Small intestine (tissue), 7 donors: Measurements from ENCODE around the gene SUCLG2. TPM values are rescaled to one million over a fixed set of nuclear protein-coding genes. Genes with fewer than 3 reads are reported as not detected.

Experiments
- DNase-seq, 2 donors: peaks; one replicate each; pipeline versions ENCODE4 v3.0.0 to v3.0.0-alpha.2; 2013
- FAIRE-seq: peaks from 2 replicates; lab custom pipeline; 2012; peaks lifted over from hg19 to GRCh38; lab: Jason Lieb, UNC
- H3K27ac ChIP-seq, 3 donors: one replicate each; pipeline ENCODE4 v1.5.1; 2013; ENCODE audit warnings: low read length in 2 of 3, mild to moderate bottlenecking in 2 of 3, control low read depth in 1 of 3, inconsistent platforms in 1 of 3, low read depth in 1 of 3, moderate library complexity in 1 of 3
- H3K27me3 ChIP-seq, 3 donors: one replicate each; pipeline ENCODE4 v1.6.1; 2013; ENCODE audit warnings: low read length in 3 of 3, inconsistent platforms in 1 of 3; ENCODE audit not compliant: control insufficient read depth in 3 of 3, insufficient read depth in 3 of 3
- H3K36me3 ChIP-seq, 3 donors: one replicate each; pipeline ENCODE4 v1.6.1; 2013; ENCODE audit warnings: low read length in 3 of 3, inconsistent platforms in 1 of 3, low read depth in 1 of 3, mild to moderate bottlenecking in 1 of 3, moderate library complexity in 1 of 3; ENCODE audit not compliant: control insufficient read depth in 3 of 3, insufficient read depth in 2 of 3
- H3K4me1 ChIP-seq, 3 donors: one replicate each; pipeline ENCODE4 v1.6.1; 2013; ENCODE audit warnings: low read length in 2 of 3, inconsistent platforms in 1 of 3, low read depth in 1 of 3, mild to moderate bottlenecking in 1 of 3, moderate library complexity in 1 of 3; ENCODE audit not compliant: control insufficient read depth in 3 of 3, insufficient read depth in 2 of 3
- H3K4me3 ChIP-seq, 3 donors: one replicate each; pipeline ENCODE4 v1.5.1; 2013; ENCODE audit warnings: low read length in 3 of 3, control low read depth in 1 of 3, inconsistent platforms in 1 of 3, low read depth in 1 of 3, mild to moderate bottlenecking in 1 of 3, moderate library complexity in 1 of 3
- H3K9me3 ChIP-seq, 2 donors: one replicate each; pipeline ENCODE4 v1.6.1; 2013; ENCODE audit warnings: low read depth in 1 of 2, low read length in 1 of 2; ENCODE audit not compliant: control insufficient read depth in 2 of 2, insufficient read depth in 1 of 2
- WGBS, 3 donors: extraction: QIAGEN DNeasy Blood & Tissue Kit; methylation state at CpG; one replicate each; pipeline ENCODE4 v1.1.7; 2013; 5-methylcytosine and 5-hydroxymethylcytosine counted together
- polyA plus RNA-seq, 4 donors: library from polyadenylated mRNA; stranded (reverse) in 3 of 4; unstranded in 1 of 4; fragments of 200-250 nt in 3 of 4; fragments of 120-200 nt in 1 of 4; gene quantifications; one replicate each; pipeline versions ENCODE4 v1.2.1 to v1.2.3, GENCODE V29; 2013
- donor health status: healthy with polysubstance abuse.
- donor health status: control.
- donor health status: control.
- donor health status: Bipolar disorder and iron deficiency.
- donor health status: healthy.

SUCLG2 gene
- polyA plus RNA-seq, 4 donors, result 77.7 to 167 (median 125) TPM

DNA sequence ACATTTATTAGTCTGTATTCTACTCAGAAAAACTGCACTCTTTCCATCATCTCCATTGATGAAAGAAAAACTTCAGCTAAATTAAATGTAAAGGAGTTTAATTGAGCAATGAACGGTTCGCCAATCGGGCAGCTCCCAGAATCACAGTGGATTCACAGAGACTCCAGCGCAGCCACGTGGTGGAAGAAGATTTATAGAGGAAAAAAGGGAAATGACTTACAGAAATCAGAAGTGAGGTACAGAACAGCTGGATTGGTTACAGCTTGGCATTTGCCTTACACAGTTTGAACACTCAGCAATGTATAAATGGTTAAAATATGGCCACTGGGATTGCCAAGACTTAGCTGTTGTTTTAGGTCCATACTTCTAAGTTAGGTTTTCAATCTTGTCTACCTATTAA is 2.8 kb upstream of the SUCLG2 start:
- H3K36me3 ChIP-seq, result no peaks in the 10 kb centered on the region
- no peak for DNase-seq
- 90 to 99% (median 94%) methylated on average over 5 of the region's 5 CpGs for WGBS, 3 donors
- no peak for FAIRE-seq
- peaks cover 0 to 4% of the 10 kb centered on the region in 2 donors for H3K9me3 ChIP-seq
- peaks cover 0 to 8% (median 0%) of the 10 kb centered on the region in 3 donors for H3K4me1 ChIP-seq
- H3K27me3 ChIP-seq, result no peaks in the 10 kb centered on the region
- no peak overlapping the region for H3K4me3 ChIP-seq
- H3K27ac ChIP-seq, result no peak overlapping the region

DNA sequence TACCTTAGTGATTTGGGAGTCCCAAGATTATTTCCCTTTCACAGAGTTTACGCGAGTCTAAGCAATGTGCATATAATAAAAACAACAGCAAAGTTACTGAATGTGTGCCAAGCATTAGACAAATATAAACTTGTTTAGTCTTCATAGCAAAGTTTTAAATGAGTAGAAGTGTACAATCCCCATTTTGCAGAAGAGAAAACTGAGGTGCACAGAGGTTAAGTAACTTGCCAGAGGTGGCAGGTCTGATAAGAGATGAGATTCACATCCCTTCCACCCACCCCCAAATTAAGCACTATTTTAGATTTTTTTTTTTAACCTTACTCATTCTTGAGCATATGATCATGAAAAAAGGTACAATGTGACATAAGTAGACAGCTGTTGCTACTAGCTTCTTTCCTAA is 2.2 kb upstream of the SUCLG2 start:
- no peaks in the 10 kb centered on the region for H3K27me3 ChIP-seq
- peaks cover 0 to 9% (median 0%) of the 10 kb centered on the region in 3 donors for H3K4me1 ChIP-seq
- no peak for DNase-seq
- H3K27ac ChIP-seq, result peak overlapping the region in 1 of 3 donors; percentile 45
- H3K9me3 ChIP-seq, result peaks cover 0 to 4% of the 10 kb centered on the region in 2 donors
- H3K36me3 ChIP-seq, result no peaks in the 10 kb centered on the region
- no peak overlapping the region for H3K4me3 ChIP-seq
- FAIRE-seq, result no peak
- WGBS, 3 donors, result 94 to 97% (median 94%) methylated on average over 2 of the region's 2 CpGs

DNA sequence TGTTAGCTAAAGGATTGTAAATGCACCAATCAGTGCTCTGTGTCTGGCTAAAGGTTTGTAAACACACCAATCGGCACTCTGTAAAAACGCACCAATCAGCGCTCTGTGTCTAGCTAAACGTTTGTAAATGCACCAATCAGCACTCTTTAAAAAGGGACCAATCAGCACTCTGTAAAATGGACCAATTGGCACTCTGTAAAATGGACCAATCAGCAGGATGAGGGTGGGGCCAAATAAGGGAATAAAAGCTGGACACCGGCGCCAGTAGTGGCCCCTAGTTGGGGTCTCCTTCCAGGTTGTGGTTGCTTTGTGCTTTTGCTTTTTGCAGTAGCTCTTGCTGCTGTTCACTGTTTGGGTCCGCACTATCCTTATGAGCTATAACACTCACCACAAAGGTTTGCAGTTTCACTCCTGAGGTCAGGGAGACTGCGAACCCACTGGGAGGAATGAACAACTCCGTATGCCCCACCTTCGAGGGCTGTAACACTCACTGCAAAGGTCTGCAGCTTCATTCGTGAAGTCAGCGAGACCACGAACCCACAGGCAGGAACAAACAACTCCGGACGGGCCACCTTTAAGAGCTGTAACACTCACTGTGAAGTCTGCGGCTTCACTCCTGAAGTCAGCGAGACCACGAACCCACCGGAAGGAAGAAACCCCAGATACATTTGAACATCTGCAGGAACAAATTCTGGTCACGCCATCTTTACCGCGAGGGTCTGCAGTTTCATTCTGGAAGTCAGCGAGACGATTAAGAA is 1.1 kb upstream of the SUCLG2 start:
- FAIRE-seq, result no peak
- 72 to 91% (median 72%) methylated on average over 24 of the region's 24 CpGs for WGBS, 3 donors

DNA sequence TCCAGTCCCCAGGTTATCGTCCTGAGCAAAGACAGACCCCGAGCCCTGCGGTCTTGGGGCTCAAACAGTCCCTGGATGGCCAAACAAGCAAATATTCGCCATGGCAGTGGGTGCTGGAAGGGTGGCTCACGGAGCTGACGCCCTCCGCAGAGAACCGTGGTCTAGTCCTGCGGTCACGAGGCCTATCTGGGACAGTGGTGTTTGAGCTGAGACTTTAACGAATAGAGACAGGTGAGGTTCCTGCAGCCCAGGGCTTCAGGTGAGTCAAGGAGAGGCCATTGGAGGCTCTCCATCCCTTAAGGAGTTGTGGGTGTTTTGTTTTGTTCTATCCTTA is 399 bp upstream of the SUCLG2 start:
- H3K27ac ChIP-seq, result peak overlapping the region; percentile 76 to 97 (median 95)
- peak overlapping the region; percentile 67 to 92 (median 81) for H3K4me3 ChIP-seq
- DNase-seq, result no peak
- 6 to 18% (median 6%) methylated on average over 11 of the region's 11 CpGs for WGBS, 3 donors
- FAIRE-seq, result no peak
- H3K4me1 ChIP-seq, result peaks cover 3 to 16% (median 13%) of the 10 kb centered on the region in 3 donors
- H3K9me3 ChIP-seq, result peaks cover 0 to 4% of the 10 kb centered on the region in 2 donors
- H3K27me3 ChIP-seq, result no peaks in the 10 kb centered on the region
- H3K36me3 ChIP-seq, result no peaks in the 10 kb centered on the region

More for the DNA sequence above, 1.1 kb upstream of the SUCLG2 start:
- peak; percentile 5 to 78 for DNase-seq
- no peaks in the 10 kb centered on the region for H3K27me3 ChIP-seq
- peak overlapping the region in 1 of 3 donors; percentile 67 for H3K4me3 ChIP-seq
- peak overlapping the region in 2 of 3 donors; percentile 76 to 80 for H3K27ac ChIP-seq
- peaks cover 3 to 14% (median 8%) of the 10 kb centered on the region in 3 donors for H3K4me1 ChIP-seq
- peaks cover 0 to 4% of the 10 kb centered on the region in 2 donors for H3K9me3 ChIP-seq
- H3K36me3 ChIP-seq, result no peaks in the 10 kb centered on the region

DNA sequence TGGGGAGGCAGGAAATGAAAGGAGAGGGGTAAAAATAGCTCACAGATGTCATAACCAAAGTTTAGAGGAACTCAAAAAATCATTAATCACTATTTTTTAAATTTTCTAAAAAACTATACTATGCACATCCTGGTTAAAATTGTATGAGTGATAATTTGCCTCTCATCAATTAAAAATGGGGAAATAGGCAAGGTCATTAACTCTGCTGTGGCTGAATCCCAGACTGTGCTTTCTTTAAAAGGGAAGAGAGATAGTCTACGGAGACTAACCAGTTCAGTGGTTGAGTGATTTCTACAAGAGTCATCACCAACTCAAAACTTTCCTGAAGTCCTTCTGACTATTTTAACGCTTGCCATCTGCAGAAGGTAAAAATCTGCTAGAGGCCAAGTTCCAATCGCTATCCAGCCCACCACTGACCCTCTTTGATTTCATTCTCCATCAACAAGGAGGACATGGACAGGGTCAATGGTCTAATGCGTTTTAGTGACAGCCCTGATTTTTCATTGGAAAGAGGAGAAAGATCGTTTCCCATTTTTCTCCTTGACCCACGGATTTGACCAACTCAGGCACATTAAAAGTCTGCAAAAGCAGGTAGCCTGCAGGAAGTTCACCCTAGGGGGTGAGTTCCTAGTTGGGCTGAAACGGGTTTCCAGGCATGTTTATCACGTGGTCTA is 850 bp downstream of the SUCLG2 start:
- DNase-seq (peak in 1 of 2 donors; percentile 13), FAIRE-seq (no peak)
- 4 to 10% (median 8%) methylated on average over 8 of the region's 8 CpGs for WGBS, 3 donors
- peaks cover 6 to 25% (median 24%) of the 10 kb centered on the region in 3 donors for H3K4me1 ChIP-seq
- H3K27me3 ChIP-seq, result no peaks in the 10 kb centered on the region
- H3K27ac ChIP-seq, result peak overlapping the region; percentile 76 to 97 (median 95)
- no peaks in the 10 kb centered on the region for H3K36me3 ChIP-seq
- H3K4me3 ChIP-seq, result peak overlapping the region; percentile 67 to 92 (median 81)
- peaks cover 0 to 4% of the 10 kb centered on the region in 2 donors for H3K9me3 ChIP-seq

DNA sequence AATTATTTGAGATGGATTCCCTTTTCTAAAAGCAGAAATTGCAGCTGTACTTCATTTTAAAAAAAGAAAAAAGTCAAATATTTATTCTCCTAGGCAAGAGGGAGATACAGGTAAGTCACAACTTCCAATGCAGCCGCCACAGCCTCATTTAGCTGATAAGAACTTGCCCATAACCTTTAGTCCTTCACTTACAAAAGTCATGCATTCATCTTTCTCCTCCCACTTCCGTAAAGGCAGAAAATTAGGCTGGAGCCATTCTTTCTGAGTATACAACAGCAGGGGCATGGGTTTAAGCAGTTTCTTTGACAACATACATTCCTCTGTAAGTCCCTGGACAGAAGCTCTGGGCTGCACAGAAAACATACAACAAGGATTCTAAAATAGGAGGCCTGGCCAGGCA is 4.3 kb downstream of the SUCLG2 start:
- FAIRE-seq, result no peak
- H3K27me3 ChIP-seq, result no peaks in the 10 kb centered on the region
- H3K36me3 ChIP-seq, result peaks cover 0 to 9% (median 0%) of the 10 kb centered on the region in 3 donors
- peaks cover 0 to 5% of the 10 kb centered on the region in 2 donors for H3K9me3 ChIP-seq
- H3K27ac ChIP-seq, result peak overlapping the region in 1 of 3 donors; percentile 41
- H3K4me3 ChIP-seq, result no peak overlapping the region
- peak; percentile 64 to 71 for DNase-seq
- 18 to 63% (median 45%) methylated on average over 2 of the region's 2 CpGs for whole genome bisulfite sequencing, 3 donors
- peaks cover 14 to 46% (median 30%) of the 10 kb centered on the region in 3 donors for H3K4me1 ChIP-seq

DNA sequence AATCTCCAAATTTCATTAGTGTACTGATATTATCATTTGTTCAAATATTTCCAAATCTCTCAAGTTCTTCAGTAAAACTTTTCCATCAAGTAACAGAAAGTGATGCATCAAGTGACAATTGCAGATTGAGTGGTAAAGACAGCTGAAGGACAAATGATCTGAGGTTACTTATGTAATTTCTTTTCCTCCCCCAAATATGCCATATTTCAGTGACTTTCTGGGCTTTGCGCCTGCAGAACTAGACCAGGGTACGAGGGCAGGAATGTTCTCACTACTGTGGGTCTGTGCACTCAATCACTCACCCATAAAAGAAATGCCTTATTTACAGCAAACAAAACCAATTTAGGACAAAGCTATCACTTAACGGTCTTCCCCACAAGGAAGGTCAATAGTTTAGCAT is 4.7 kb downstream of the SUCLG2 start:
- peaks cover 0 to 9% (median 0%) of the 10 kb centered on the region in 3 donors for H3K36me3 ChIP-seq
- 20 to 55% (median 35%) methylated on average over 3 of the region's 3 CpGs for WGBS, 3 donors
- no peak for FAIRE-seq
- DNase-seq, result no peak
- peaks cover 0 to 5% of the 10 kb centered on the region in 2 donors for H3K9me3 ChIP-seq
- peaks cover 14 to 46% (median 30%) of the 10 kb centered on the region in 3 donors for H3K4me1 ChIP-seq
- H3K27ac ChIP-seq, result peak overlapping the region in 1 of 3 donors; percentile 41
- H3K4me3 ChIP-seq, result no peak overlapping the region
- H3K27me3 ChIP-seq, result no peaks in the 10 kb centered on the region

DNA sequence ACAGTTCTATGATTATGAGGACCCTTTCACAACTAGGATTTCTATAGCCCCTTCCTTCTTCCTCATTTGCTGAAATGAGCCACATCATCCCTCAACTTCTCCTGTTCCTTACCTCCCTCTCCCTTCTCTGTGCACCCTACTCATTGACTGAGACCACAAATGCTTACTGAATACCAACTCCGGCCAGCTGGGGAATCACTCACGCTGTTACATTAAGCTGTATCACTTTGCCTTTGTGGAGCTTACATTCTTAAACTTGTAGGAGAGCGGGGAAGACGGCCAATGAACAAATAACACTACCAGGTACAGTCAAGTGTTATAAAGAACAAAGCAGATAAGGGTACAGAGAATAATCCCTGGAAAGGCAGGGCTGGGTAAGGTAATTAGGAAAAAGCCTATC is 5.7 kb downstream of the SUCLG2 start:
- no peak overlapping the region for H3K4me3 ChIP-seq
- DNase-seq (peak in 1 of 2 donors; percentile 33), FAIRE-seq (no peak)
- H3K27me3 ChIP-seq, result no peaks in the 10 kb centered on the region
- WGBS, 3 donors, result 24 to 62% (median 42%) methylated on average over 4 of the region's 4 CpGs
- H3K27ac ChIP-seq, result peak overlapping the region in 2 of 3 donors; percentile 39 to 66
- peaks cover 14 to 46% (median 30%) of the 10 kb centered on the region in 3 donors for H3K4me1 ChIP-seq
- peaks cover 0 to 5% of the 10 kb centered on the region in 2 donors for H3K9me3 ChIP-seq
- peaks cover 0 to 10% (median 0%) of the 10 kb centered on the region in 3 donors for H3K36me3 ChIP-seq
